Common myeloid progenitor, CD34-positive (primary cell): ENCODE data around the gene CREB3.

ENCODE experiments used
- CTCF ChIA-PET: fragments of 350-600 bp; sonication (Branson Sonifier 250); formaldehyde crosslinking; loops from one replicate; lab custom pipeline; 2021; ENCODE audit warnings: antibody characterized with exemption; lab: Charles Lee
- POLR2A ChIA-PET: fragments of 350-600 bp; sonication (Branson Sonifier 250); formaldehyde crosslinking; loops from one replicate; lab custom pipeline; 2021; ENCODE audit warnings: antibody characterized with exemption; lab: Charles Lee
- DNase-seq, 3 donors: peaks; one replicate each; pipeline versions ENCODE4 v3.0.0 to v3.0.0-alpha.2; 2013
- H3K27ac ChIP-seq, 2 experiments: 1 replicate in 1 of 2; 2 replicates in 1 of 2; pipeline ENCODE4 v1.7.0; 2013; ENCODE audit warnings: inconsistent platforms in 2 of 2, low read length in 2 of 2, mild to moderate bottlenecking in 2 of 2, low read depth in 1 of 2, moderate library complexity in 1 of 2; ENCODE audit not compliant: severe bottlenecking in 2 of 2, insufficient read depth in 1 of 2, poor library complexity in 1 of 2
- H3K27me3 ChIP-seq, 5 experiments: replicated peaks in 2 of 5; 1 replicate in 3 of 5; 2 replicates in 2 of 5; pipeline versions ENCODE4 v1.6.1 to v1.7.0; 2013; ENCODE audit warnings: low read length in 4 of 5, mild to moderate bottlenecking in 2 of 5, moderate library complexity in 2 of 5, inconsistent platforms in 1 of 5; ENCODE audit not compliant: insufficient read depth in 5 of 5, control insufficient read depth in 4 of 5
- H3K36me3 ChIP-seq, 4 experiments: 1 replicate in 2 of 4; 2 replicates in 2 of 4; pipeline versions ENCODE4 v1.6.1 to v1.7.0; 2013; ENCODE audit warnings: low read length in 3 of 4, control low read depth in 1 of 4, mild to moderate bottlenecking in 1 of 4; ENCODE audit not compliant: control insufficient read depth in 4 of 4, insufficient read depth in 4 of 4
- H3K4me1 ChIP-seq, 4 experiments: 1 replicate in 3 of 4; 2 replicates in 1 of 4; pipeline versions ENCODE4 v1.6.1 to v1.7.1; 2013; ENCODE audit warnings: low read length in 3 of 4, mild to moderate bottlenecking in 3 of 4, control low read depth in 1 of 4, inconsistent platforms in 1 of 4, moderate library complexity in 1 of 4; ENCODE audit not compliant: control insufficient read depth in 4 of 4, insufficient read depth in 4 of 4; ENCODE audit errors: control extremely low read depth in 1 of 4
- H3K4me3 ChIP-seq, 7 experiments: 1 replicate in 4 of 7; 2 replicates in 3 of 7; pipeline versions ENCODE4 v1.5.1 to v1.7.0; 2013; ENCODE audit warnings: mild to moderate bottlenecking in 7 of 7, low read length in 6 of 7, moderate library complexity in 6 of 7, inconsistent platforms in 2 of 7, low read depth in 2 of 7, control low read depth in 1 of 7; ENCODE audit not compliant: insufficient read depth in 4 of 7, control insufficient read depth in 1 of 7; ENCODE audit errors: extremely low read depth in 1 of 7
- H3K9me3 ChIP-seq, 5 experiments: 1 replicate in 4 of 5; 2 replicates in 1 of 5; pipeline versions ENCODE4 v1.6.1 to v1.7.1; 2013; ENCODE audit warnings: low read length in 4 of 5, mild to moderate bottlenecking in 2 of 5, inconsistent platforms in 1 of 5, low read depth in 1 of 5, moderate library complexity in 1 of 5; ENCODE audit not compliant: control insufficient read depth in 4 of 5, insufficient read depth in 2 of 5; ENCODE audit errors: control extremely low read depth in 1 of 5
- WGBS: methylation state at CpG from one replicate; pipeline ENCODE4 v1.1.5; 2013; ENCODE audit not compliant: insufficient coverage; 5-methylcytosine and 5-hydroxymethylcytosine counted together

CREB3 gene

GRCh38 chr9:35749515-35750255 lies 17.2 kb downstream of the CREB3 start:
- POLR2A ChIA-PET: interaction anchor here (0.6 to 1.6 kb wide), 4 partner anchors 11 to 45 kb away, joined by 3 to 4 read pairs (median 3); partner anchors contain the start of genes CREB3 and TLN1
- Histone ChIP-seq H3K27me3 (no peaks in the 10 kb centered on the region), H3K36me3 (peaks cover 2 to 42% (median 28%) of the 10 kb centered on the region in 4 experiments)

DNA sequence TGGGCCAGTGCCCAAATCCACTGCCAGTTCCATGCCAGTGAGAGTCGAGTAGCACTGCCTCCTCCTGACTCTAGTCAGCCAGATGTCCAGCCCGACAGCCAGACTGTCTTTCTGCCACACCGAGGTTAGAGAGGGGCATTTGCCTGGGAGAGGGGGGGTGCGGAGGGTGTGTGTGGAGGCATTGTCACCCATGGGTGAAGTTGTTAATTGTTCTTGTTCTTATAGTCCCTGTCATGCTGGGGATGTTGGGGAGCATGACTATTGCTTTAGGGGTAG lies 17.7 kb downstream of the CREB3 start:
- no peaks in the 10 kb centered on the region for H3K9me3 ChIP-seq
- ChIA-PET POLR2A (interaction anchor here (0.6 to 1.6 kb wide), 3 partner anchors 10 to 35 kb away, joined by 3 to 4 read pairs (median 3); partner anchors contain the start of genes CREB3 and TLN1), CTCF (interaction anchor here (0.7 to 15.7 kb wide), 7 partner anchors 11 to 76 kb away, joined by 3 to 190 read pairs (median 4); partner anchors contain the start of genes CREB3 and TLN1)
- peak overlapping the region in 6 of 7 experiments; percentile 79 to 92 (median 86) for H3K4me3 ChIP-seq
- DNase-seq: no peak
- H3K27me3 ChIP-seq: no peaks in the 10 kb centered on the region
- peaks cover 10 to 39% (median 37%) of the 10 kb centered on the region in 4 experiments for H3K4me1 ChIP-seq
- peaks cover 2 to 43% (median 27%) of the 10 kb centered on the region in 4 experiments for H3K36me3 ChIP-seq
- WGBS: no CpG with 5 or more reads among the region's 4 CpGs
- H3K27ac ChIP-seq: peak overlapping the region; percentile 18 to 84

More at GRCh38 chr9:35749515-35750255, 17.2 kb downstream of the CREB3 start:
- peak; percentile 30 to 69 (median 61) for DNase-seq
- H3K4me3 ChIP-seq: peak overlapping the region; percentile 79 to 92 (median 86)
- WGBS: 4% methylated on average over 16 of the region's 19 CpGs
- peaks cover 10 to 37% (median 34%) of the 10 kb centered on the region in 4 experiments for H3K4me1 ChIP-seq
- H3K9me3 ChIP-seq: no peaks in the 10 kb centered on the region
- peak overlapping the region; percentile 18 to 84 for H3K27ac ChIP-seq
- CTCF ChIA-PET: interaction anchor here (0.7 to 15.7 kb wide), 10 partner anchors 9 to 92 kb away, joined by 3 to 190 read pairs (median 4); partner anchors contain the start of genes CCDC107, CREB3, RMRP and TLN1

GRCh38 chr9:35753466-35753865 lies 21.0 kb downstream of the CREB3 start:
- POLR2A ChIA-PET: interaction anchor here (0.6 kb wide), 1 partner anchor 425 kb away, joined by 3 read pairs; no protein-coding TSS in a partner anchor
- no peak overlapping the region for H3K4me3 ChIP-seq
- H3K9me3 ChIP-seq: no peaks in the 10 kb centered on the region
- H3K4me1 ChIP-seq: peaks cover 12 to 47% (median 39%) of the 10 kb centered on the region in 4 experiments
- H3K27me3 ChIP-seq: no peaks in the 10 kb centered on the region
- peaks cover 2 to 43% (median 27%) of the 10 kb centered on the region in 4 experiments for H3K36me3 ChIP-seq
- WGBS: 100% methylated on average over 1 of the region's 5 CpGs
- CTCF ChIA-PET: interaction anchor here (0.9 to 6.4 kb wide), 9 partner anchors 9 to 59 kb away, joined by 3 to 41 read pairs (median 6); partner anchors contain the start of gene SPAG8
- H3K27ac ChIP-seq: no peak overlapping the region
- DNase-seq: no peak

DNA sequence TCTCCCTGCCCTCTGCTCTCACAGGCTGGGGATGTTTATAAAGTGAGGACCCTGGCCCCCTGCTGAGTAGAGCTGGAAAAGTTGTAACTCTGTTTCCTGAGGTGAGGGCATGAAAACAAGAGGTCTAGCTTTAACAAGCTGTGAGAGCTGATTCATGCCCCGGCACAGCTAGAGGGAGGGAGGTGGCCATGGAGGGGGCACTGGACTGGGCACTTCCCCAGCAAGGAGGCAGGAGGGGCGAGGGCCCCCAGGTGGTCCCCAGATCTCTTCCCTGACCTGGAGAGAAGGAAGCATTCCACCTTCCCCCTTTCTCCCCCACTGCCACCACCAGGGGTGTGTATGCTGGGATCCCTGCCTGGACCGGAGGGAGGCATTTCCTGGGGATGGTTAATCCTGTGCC lies 21.8 kb downstream of the CREB3 start, which contains the start of gene MSMP:
TSS of gene MSMP (minus strand) at position 13 of the 400 bp plus-strand sequence. CDS start 147 bp downstream, outside the sequence.
- ChIA-PET CTCF (interaction anchor here (1.1 to 6.4 kb wide), 12 partner anchors 9 to 58 kb away, joined by 3 to 41 read pairs (median 6); partner anchors contain the start of gene SPAG8), POLR2A (interaction anchor here (0.5 kb wide), 1 partner anchor 626 kb away, joined by 7 read pairs; no protein-coding TSS in a partner anchor)
- no peak within 1 kb of the TSS for H3K4me3 ChIP-seq
- no peaks in the 10 kb centered on the region for H3K9me3 ChIP-seq
- no peak for DNase-seq
- no peaks in the 10 kb centered on the region for H3K27me3 ChIP-seq
- H3K4me1 ChIP-seq: peaks cover 17 to 54% (median 45%) of the 10 kb centered on the region in 4 experiments
- peaks cover 2 to 43% (median 27%) of the 10 kb centered on the region in 4 experiments for H3K36me3 ChIP-seq
- 90% methylated on average over 2 of the region's 3 CpGs for WGBS
- H3K27ac ChIP-seq: peak within 1 kb of the TSS in 1 of 2 experiments; percentile 45

DNA sequence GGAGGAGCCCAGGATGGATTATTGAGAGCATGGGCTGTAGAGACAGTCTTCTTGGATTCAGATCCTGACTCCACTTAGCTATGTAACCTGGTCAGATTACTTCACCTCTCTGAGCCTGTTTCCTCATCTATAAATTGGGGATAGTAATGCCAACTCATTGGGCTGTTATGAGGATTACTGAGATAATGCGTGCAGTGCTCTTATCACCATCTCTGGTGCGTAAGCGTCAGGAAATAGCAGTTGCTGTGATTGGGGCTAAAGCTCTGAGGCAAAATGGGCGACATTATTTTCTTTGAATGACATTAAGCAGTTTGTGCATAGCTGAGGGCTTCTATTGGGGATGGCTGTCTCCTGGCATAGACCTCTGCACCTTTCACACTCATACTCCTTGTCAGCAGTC lies 22.6 kb downstream of the CREB3 start:
- 88% methylated on average over 4 of the region's 4 CpGs for WGBS
- Histone ChIP-seq H3K27me3 (no peaks in the 10 kb centered on the region), H3K9me3 (no peaks in the 10 kb centered on the region), H3K36me3 (peaks cover 2 to 43% (median 27%) of the 10 kb centered on the region in 4 experiments), H3K4me1 (peaks cover 19 to 54% (median 38%) of the 10 kb centered on the region in 4 experiments), H3K4me3 (no peak overlapping the region), H3K27ac (peak overlapping the region in 1 of 2 experiments; percentile 45)
- CTCF ChIA-PET: interaction anchor here (0.8 to 6.4 kb wide), 16 partner anchors 10 to 124 kb away, joined by 3 to 41 read pairs (median 6); no protein-coding TSS in a partner anchor
- DNase-seq: no peak
- POLR2A ChIA-PET: interaction anchor here (0.8 kb wide), 1 partner anchor 135 kb away, joined by 3 read pairs; no protein-coding TSS in a partner anchor

GRCh38 chr9:35756275-35757225 lies 24.1 kb downstream of the CREB3 start:
- ChIA-PET POLR2A (interaction anchor here (0.8 to 1.5 kb wide), 2 partner anchors 25 to 88 kb away, joined by 3 to 5 read pairs; partner anchors contain the start of genes CREB3 and TLN1), CTCF (interaction anchor here (0.7 to 6.4 kb wide), 20 partner anchors 9 to 70 kb away, joined by 3 to 41 read pairs (median 5); partner anchors contain the start of genes CREB3 and TLN1)
- Histone ChIP-seq H3K9me3 (no peaks in the 10 kb centered on the region), H3K4me1 (peaks cover 29 to 65% (median 47%) of the 10 kb centered on the region in 4 experiments), H3K4me3 (peak overlapping the region; percentile 71 to 93 (median 79)), H3K36me3 (peaks cover 2 to 37% (median 20%) of the 10 kb centered on the region in 4 experiments), H3K27ac (peak overlapping the region; percentile 92 to 97), H3K27me3 (no peaks in the 10 kb centered on the region)
- 5% methylated on average over 40 of the region's 48 CpGs for WGBS
- peak; percentile 81 to 88 (median 86) for DNase-seq
